Activated CD4-positive, alpha-beta T cell treated with anti-CD3 and anti-CD28 coated beads, Interleukin-2, Interleukin-6, amounts not matched to agents 100 ng/mL and 50 ng/mL, durations not matched to agents 16 hours and 8 hours (primary cell): ENCODE data around the gene KLF13.

Experiments
- DNase-seq: peaks from one replicate; pipeline ENCODE4 v3.0.0-alpha.2; 2020

KLF13 gene

DNA sequence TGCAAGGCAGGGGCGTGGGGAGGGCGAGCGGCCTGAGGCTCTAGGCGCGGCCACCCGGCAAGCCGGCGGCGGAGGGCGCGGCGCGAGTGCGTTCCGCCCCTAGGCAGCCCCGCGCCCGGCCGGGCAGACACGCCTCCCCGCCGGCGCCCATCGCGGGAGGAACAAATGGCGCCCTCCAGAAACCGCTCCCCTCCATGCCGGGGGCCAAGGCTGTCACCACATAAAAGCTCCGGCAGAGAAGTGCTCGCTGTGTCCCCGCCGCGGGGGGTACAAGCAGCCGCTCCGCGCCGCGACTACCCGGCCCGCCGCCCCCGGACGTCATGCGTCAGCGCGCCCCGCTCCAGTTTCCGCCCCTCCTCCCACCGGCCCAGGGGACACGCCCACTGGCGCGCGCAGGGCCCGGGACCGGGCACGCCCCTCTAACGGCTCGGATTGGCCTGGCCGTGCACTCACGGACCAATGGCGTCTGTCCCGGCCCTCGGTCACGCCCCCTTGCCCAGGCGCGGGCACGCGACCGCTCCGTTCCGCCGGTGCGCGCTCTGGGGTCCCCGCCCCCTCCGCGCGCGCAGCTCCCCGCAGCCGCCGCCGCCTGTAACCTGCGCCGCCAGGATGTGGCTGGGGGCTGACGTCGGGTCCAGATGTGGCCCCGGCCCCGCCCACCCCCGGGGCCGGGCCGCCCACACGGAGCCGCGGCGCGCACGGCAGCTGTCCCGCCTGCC, at the start of gene KLF13:
Gene KLF13 (plus strand): TSS at position 680 of the 719 bp plus-strand sequence. CDS start 378 bp downstream, outside the sequence.
- peak; percentile 99 for DNase-seq

- DNase-seq: no peak
Observed at GRCh38 chr15:31277335-31278060, 49.1 kb upstream of the KLF13 start.

DNA sequence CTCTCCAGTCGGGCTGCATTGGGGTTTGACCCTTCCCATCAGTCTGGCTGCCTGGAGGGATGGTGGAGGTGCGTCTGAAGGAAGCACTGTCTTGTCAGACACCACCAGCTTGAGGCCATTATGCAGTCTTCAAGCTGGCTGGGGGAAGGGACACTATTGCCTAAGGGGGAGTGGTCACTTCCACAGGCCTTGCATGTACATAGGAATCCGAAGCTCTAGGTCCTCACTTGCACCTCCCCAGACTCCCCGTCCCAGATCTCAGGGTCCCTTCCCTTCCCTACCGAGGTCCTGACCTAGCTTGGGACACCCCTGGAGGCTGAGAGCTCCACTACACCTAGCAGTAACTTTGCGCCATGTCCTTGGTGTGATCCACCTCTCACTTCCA, 48.6 kb upstream of the KLF13 start:
- no peak for DNase-seq

GRCh38 chr15:31278544-31279220, 48.0 kb upstream of the KLF13 start:
- DNase-seq: no peak

DNA sequence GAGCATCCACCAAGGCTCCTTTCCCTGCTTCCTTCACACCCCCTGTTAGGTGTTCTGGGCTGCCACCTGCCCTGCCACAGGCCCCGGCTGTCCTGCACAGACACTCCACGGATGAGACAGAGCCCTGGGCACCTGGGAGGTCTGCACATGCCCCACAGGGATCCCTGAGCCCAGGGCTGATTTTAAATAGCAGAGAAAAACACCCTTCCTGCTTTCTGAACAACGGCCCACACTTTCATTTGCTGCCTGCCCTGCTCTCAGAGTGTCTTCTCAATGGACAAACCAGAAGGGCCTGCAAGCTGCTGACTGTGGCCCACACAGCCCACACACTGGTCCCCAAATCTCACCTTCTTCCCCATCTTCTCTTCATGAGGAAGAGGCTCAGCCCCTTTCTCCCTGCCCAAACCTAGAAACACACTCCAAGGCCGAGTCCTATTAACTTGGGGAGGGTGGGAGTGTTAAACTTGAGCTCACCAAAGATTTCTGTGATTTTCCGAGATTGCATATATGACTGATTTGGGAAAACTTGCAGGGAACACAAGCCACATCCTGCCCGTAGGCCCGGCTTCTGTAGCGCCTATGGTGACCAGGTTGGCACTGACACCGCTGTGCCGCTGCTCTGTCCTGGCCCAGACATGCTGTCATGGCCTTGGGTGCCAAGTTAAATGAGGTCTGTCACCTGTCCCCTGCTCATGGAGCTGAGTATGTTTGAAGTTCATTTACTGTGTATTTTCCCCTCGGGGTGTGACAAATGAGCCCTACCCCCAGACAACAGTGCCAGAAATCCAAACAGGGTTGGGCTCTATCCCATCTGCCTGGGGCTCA, 47.2 kb upstream of the KLF13 start:
- DNase-seq: no peak

- no peak for DNase-seq
Observed at GRCh38 chr15:31280046-31280830, 46.4 kb upstream of the KLF13 start.

DNA sequence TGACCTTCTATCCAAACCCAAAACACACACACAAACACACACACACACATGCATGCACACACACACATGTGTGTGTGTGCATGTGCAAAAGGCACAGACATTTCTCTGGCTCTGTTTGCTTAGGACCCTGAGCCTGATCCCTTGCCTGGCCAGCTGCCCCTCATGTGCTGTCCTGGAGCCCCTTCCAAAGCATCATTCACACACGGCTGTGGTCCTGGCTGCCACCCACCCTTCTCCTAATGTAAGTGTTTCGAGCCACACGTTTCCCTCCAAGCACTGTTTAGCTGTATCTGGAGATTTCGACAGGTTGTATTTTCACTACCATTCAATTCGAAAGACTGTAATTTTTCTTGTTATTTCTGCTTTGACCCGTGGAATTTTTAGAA, 45.8 kb upstream of the KLF13 start:
- DNase-seq: no peak

DNA sequence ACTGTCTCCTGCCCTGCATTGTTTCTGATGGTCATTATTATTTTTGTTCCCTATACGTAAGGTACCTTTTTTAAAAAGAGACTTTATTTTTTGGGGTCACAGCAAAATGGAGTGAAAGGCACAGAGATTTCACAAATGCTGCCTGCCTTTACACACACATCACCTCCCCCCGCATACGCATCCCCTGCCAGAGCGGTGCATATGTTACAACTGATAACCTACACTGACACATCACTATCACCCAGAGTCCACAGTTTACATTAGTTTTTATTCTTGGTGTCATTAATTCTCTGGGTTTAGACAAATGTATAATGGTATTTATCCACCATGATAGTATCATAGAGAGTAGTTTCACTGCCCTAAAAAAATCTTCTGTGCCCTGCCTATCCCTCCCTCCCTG, 43.6 kb upstream of the KLF13 start:
- DNase-seq: no peak

DNA sequence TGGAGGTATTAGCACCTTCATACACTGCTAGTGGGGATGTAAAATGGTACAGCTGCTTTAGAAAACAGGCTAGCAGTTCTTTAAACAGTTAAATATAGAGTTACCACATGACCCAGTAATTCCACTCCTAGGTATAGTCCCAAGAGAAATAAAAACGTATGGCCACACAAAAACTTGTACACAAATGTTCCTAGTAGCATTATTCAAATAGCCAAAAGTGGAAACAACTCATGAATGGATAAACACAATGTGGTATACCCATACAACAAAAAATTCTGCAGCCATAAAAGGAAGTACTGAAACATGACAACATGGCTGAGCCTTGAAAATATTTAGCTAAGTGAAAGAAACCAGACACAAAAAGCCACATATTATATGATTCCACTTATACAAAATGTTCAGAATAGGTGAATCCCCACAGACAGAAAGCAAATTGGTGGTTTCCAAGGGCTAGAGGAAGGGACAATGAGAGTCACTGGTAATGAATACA, 40.8 kb upstream of the KLF13 start:
- DNase-seq: no peak

- no peak for DNase-seq
Observed at GRCh38 chr15:31291048-31291578, 35.5 kb upstream of the KLF13 start.

DNA sequence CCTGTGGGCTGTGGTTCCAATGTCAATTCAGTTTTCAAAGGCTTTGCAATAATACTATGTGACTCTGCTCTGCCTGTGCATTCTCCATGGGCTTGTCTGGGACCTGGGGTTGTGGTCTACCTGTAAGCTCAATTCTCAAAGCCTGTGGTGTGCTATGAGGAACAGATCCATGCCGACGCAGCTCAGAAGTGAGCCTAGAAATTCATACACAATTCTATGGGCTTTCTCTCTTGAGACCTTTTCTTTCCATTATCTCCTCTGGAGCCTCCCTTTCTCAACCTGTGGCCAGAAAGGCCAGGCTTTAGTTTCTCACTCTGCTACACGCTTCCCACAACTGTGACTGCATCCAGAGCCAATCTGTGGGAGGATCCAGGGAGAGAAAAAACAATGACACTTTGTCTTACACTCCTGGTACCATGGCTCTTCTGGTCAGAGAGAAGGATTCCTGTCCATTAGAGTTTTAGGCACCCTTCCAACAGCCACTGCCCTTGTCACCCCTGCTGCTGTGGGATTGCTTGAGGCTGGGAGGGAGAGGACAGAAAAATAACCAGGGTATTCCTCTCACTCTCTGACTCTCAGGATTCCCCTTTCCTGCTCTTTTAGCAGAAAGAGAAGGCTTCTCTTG, 34.1 kb upstream of the KLF13 start:
- no peak for DNase-seq

- DNase-seq: no peak
Observed at GRCh38 chr15:31293655-31294054, 33.0 kb upstream of the KLF13 start.

- no peak for DNase-seq
Observed at GRCh38 chr15:31294067-31294466, 32.6 kb upstream of the KLF13 start.

GRCh38 chr15:31295658-31296057, 31.0 kb upstream of the KLF13 start:
- DNase-seq: no peak

DNA sequence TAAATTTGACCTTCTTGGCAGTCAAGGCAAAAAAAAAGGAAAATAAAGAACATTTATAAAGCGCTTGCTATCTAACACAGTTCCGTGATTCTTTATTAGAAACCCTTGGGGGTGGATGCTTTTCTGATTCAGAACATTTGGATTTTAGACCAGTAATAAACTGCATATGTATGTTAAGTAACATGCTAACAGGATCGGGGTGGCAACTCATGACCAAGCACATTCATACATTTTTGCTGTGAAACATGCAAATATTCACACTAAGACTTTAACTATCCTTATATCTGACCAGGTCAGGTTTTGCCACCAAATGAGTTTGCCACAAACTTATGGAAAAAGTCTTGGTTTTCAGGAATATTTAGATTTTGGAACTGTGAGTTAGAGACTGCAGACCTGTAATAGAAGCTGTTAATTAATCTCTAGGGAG, 30.4 kb upstream of the KLF13 start:
- DNase-seq: no peak

DNA sequence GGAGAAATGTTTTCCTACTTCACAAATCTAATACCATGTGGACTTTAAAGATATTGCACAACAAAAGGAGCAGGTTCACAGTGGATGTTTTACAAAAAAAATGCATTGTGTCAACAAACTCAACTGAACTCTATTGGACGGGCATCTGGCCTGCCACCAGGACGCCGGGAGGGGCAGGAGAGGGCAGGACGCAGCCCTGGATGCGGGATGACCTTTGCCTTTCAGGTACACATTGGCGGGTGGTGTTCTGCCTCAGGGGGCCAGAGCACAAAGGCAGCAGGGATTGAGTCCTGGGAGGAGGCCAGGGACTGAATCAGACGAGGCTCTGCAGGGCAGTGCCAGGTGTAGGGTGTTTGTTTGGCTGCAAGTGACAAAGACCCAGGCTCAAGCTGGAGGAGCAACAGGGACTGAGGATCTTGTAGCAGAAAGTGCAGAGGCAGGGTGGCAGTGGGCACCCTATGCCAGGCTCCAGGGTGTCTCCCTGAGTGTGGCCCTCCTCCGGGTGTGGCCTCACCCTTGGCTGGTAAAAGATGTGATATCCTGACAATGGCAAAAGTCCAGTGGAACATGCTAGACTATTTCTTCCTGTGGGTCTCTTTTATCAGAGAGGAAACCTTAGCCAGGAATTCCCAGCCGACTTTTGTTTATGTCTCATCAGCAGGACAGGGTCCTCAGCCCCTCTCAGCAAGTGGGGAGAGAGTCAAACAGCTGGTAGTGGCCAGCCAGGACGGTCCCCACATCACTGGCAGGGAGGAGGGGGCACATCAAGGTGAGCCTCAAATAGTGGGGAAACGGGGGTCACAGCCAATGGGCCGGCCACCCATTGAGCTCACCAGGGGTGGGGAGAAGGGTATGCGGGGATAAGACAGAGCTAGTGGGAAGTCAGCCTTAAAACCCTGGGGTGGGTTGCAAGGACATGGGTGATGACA, 29.7 kb upstream of the KLF13 start:
- no peak for DNase-seq

DNA sequence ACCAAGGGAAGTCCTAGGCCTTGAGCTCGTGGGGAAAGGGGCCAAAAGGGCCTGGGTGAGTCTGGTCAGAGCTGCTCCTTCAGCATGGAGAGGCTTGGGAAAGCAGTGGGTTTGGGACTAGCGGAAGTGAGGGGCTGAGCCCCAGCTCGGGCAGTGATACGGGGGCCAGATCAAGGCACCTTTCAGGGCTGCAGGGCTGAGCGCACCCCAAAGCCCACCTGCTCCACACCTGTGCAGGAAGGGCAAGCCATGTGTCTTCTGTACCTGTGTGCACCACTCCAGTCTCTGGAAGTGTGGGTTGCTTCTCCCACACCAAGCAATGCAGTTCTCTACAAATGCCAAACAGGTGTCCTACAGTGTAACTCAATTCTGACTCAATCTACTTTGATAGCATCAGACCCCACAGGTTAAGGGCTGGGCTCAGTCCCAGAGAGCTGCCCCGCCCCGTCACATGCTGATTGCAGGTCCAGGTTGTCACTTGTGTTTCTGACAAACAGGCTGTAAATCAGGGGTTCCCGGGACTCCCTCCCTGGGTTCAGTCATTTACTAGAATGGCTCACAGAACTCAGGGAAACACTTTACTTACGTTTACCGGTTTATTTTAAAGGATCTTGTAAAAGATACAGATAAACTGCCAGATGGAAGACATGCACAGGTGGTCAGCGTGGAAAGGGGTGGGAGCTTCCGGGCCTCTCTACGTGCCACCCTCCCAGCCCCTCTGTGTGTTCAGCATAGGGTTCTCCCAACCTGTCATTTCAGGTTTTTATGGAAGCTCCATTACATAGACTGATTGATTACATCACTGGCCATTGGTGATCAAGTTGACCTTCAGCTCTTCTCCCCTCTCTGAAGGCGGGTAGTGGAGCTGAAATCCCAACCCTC, 28.8 kb upstream of the KLF13 start:
- DNase-seq: no peak

- DNase-seq: no peak
Observed at GRCh38 chr15:31298707-31299172, 27.9 kb upstream of the KLF13 start.

GRCh38 chr15:31300208-31300661, 26.4 kb upstream of the KLF13 start:
- DNase-seq: no peak
